Testis (tissue), 2 donors: ENCODE data around the gene CACNA2D1.

ENCODE experiments used
- CTCF ChIP-seq, 3 experiments: fragments of 450-650 bp in 2 of 3; fragments of 200-600 bp in 1 of 3; sonication (generic) in 1 of 3; IDR thresholded peaks; one replicate each; pipeline ENCODE4 v1.5.1; 2016 to 2019; ENCODE audit warnings: antibody characterized with exemption in 3 of 3, mild to moderate bottlenecking in 2 of 3, moderate library complexity in 1 of 3
- POLR2A ChIP-seq: fragments of 450-650 bp; IDR thresholded peaks from one replicate; pipeline ENCODE4 v1.6.1; 2017; ENCODE audit warnings: antibody characterized with exemption, mild to moderate bottlenecking, moderate library complexity

DNA sequence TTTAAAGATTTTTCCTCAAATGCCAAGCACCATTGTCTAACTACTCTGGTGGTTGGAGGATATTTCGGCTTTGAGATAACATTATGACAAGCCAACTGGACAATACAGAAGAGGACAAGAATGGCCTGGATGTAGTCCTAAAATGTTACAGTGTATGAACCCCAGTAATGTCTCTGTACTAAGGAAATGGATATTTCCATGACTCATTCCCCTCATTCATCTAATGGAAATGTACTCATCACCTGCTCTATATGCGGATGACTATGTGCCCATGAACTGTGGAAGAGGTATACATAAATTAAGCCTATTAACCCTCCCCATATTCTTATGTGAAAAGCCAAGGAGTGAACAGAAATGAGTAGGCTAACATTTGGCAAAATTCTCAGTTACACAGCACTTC is 207.9 kb downstream of the CACNA2D1 start:
- TF ChIP-seq POLR2A (no peak), CTCF (IDR thresholded peaks at IDR 0.05) (no peak)
